Stimulated activated CD4-positive, alpha-beta T cell treated with anti-CD3 and anti-CD28 coated beads, Interleukin-2, amount 100 ng/mL, for 48 hours (primary cell): ENCODE results near the gene CTNNBL1.
"Not testable (repeated sequence)": the region's sequence is repeated elsewhere in the genome, so short reads cannot be mapped to it uniquely, and the experiment has no call there.

ENCODE experiments used
- DNase-seq, 2 donors: peaks; one replicate each; pipeline ENCODE4 v3.0.0-alpha.2; 2020

CTNNBL1 gene

DNA sequence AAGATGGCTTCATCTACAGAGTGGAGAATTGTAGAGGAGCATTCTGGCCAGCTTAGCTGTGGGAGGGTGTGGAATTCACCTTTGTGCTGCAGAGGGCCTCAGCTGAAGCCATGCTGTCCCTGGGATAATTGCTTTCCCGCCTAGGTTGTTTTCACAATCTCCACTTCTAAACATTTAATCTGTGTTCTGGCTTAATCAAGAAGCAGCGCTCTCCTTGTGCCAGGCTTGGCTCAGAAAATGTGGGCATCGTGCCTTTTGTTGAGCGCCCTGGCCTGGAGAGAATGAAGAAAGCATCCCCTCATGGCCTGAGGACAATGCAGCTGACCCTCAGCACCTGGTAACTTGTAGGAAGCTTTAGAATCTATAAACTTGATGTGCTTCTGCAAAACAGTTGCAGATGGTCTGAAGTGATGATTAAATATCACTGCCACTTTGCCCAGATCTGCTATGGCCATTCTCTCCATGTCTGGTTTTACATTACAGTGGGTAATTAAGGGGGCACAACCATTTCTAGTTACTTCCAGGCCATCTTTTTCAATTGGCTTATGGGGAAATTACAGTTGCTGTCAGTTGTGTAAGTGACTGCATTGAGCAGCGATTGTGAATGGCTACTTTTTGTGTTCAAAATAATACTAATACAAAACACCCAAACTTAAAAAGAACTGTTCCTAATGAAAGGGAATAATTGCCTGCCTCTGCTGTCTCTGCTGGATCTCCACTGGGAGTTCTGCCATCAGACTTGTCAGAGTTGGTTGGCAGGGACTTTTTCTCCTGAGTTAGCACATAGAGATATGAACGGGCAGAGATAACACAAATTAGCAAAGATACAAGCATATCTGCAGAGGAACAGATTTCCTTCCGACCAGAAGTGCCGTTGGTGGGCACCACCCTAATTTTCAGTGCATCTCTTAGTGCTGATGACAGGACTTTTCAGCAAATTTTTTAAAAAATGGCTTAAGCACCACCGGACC lies 18.4 kb downstream of the CTNNBL1 start:
- DNase-seq: no peak

DNA sequence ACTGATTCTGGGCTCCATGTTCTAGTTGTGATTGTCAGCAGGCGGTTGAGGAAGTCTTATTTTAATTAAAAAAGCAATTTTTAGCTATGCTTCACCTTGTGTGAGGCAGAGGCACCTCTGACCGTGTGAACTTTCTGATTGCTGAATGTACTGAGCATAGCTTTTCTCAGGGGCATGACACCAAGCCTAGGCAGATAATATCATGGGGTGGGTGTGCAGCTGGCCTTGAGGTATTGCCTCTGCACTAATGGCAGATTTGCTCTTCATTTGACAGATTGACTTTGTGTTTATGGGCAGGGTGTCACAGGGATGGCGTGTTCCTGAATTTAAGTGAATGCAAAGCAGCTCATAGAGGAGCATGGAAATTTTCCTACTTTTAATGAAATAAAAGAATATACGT lies 19.6 kb downstream of the CTNNBL1 start:
- no peak for DNase-seq

DNA sequence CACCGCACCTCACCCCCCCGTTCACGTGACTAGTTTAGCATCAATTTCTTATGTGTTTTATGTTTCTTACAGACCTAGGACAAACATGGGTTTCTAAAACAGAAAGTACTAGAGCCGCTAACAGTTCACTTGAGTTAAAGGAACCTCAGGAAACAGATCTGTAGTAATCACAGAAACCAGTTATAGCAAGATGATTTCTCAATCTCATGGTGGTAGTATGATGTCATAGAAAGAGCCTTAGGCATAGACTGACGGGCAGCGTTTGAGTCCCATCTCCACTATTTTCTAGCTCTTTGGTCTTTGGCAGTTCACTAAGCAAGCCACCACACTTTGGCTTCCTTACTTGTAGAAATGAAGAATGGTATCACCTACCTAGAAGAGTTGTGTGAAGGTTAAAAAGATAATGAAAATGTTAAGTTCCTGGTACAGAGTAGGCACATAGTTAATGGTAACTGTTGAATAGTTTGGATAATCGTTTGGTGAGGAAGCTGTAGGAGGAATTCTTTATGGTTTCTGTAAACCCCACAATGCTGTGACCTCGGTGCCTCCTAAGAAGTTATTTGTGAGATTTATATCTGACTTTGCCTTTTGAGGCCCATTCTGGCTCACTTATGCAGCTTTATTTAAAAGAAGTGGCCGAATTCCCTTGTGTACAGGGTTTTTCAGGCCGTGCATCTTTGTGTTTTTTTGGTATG lies 21.3 kb downstream of the CTNNBL1 start:
- DNase-seq: no peak

DNA sequence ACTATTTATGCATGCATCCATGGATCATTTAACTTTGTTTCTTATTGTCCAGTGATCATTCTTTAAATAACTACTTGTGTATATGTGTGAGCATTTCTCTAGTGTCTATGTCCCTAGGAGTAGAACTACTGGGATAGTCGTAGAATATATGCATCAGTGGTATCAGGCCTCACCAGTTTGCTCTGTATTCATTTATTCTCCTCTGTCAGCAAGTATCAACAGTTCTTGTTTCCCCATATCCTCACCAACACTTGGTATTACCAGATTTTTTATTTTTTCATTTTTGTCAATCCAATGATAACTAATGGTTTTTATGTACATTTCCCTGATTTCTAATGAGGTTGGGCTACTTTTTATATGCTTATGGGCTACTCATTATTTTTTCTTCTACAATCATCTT lies 27.9 kb downstream of the CTNNBL1 start:
- DNase-seq: no peak

DNA sequence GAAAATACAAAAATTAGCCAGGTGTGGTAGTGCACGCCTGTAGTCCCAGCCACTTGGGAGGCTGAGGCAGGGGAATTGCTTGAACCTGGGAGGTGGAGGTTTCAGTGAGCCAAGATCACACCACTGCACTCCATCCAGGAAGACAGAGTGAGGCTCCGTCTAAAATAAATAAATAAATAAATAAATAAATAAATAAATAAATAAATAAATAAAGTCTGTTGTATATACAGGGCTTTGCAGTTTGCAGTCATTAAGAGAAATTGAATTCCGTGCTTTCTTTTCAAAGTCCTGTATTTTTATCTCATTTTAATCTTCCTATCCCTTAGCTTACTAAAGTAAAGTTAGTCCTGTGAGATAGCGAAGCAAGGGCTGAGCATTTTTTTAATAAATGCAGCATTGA lies 28.5 kb downstream of the CTNNBL1 start:
- not testable (repeated sequence) for DNase-seq

DNA sequence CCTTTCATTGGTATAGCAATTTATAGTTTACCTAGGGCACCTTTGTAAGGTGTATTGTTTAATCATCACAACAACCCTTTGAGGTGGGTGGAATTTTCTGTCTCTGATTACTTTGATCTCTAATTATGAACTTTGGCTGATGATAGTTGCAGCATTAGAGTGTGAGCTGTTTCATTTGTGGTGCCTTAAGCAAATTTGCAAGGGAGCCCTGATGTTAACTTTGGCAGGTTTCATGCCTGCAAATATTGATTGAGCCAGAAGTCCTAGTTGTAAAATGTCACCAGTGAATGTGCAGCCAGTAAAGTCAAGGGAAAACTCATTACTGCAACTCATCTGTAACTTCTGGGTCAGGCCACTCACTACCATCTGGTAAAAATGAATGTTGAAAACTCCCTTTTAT lies 29.8 kb downstream of the CTNNBL1 start:
- DNase-seq: no peak

DNA sequence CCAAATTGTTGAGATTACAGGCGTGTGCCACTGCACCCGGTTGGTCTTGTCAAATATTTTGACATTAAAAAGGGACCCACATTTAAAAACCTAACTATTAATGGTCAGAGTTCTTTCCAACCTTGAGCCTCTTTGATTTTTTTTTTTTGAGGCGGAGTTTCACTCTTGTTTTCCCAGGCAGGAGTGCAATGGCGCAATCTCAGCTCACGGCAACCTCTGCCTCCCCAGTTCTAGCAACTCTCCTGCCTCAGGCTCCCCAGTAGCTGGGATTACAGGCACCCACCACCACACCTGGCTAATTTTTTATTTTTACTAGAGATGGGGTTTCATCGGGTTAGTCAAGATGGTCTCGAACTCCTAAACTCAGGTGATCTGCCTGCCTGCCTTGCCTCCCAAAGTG lies 31.3 kb downstream of the CTNNBL1 start:
- DNase-seq: no peak

DNA sequence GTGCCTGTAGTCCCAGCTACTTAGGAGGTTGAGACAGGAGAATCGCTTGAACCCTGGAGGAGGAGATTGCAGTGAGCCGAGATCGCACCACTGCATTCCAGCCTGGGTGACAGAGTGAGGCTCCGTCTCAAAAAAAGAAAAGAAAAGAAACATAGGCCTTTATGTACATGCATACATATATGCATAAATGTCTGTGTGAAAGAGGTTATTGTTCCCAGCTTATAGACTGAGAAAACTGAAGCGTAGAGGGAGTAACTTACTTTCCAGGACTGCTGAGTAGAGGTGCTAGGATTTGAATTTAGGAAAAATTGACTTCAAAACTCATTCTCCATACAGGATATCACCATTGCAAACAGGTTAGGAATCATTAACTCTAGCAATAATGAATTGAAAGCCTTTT lies 32.0 kb downstream of the CTNNBL1 start:
- no peak for DNase-seq

DNA sequence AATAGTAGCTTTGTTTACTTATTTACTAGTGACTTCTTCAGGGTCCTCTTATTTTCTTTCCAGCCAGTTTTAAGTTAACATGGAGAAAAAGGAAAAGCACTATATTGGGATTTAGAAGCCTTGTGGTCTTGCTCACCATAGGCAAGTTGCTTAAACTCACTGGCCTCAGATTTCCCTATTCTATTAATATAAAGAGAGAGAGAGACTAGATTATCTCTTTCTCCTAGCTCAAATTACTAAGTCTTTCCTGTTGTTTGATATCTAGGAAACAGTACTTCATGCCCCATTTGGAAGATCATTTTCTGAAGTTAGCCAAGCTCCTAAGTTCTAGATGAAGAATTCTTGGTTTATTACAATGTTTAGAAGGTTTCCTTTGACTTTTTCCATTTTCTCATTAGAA lies 32.5 kb downstream of the CTNNBL1 start:
- no peak for DNase-seq

DNA sequence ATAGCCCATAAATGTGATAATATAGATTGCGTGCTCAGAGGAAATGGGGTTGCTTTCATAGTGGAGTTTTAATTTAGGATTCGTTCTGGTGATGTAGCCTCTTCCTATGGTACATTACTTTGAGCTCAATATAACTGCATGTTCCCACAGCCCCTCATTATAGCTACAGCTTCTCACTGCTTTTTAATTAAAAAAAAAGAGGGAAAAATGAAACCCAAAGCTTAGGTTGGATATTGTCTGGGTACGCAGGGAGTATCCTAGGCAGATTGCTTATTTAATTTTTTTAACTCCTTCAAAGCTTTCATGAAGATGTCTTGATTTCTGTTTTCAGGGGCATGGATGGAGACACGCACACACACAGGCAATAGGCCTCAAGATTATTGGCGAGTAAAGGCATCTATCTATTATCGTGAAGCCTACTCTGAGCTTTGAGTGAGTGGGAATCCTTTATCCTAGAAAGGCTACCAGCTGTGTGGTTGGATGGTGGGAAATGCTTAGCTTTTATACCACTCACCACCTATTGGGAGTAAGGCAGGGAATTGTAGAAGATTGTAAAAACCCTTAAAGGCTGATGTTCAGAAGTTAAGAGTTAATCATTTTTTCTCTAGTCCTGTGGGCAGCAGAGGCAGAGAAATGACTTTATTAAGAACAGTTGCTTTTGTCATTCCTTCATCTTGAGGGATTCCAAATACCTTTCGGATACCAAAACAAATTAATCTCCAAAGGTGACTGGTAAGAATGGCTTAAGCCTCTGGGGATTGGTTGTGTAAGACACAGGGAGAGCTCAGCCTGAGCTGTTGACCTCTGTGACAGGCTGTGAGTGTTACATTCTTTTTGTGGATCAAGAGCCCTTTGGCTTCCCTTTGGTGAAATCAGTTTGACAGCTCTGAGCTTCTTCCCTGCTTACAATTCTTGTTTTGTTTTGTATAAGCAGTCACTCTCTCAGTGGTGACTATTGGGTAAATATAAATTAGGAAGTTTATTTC lies 33.4 kb downstream of the CTNNBL1 start:
- DNase-seq: no peak

DNA sequence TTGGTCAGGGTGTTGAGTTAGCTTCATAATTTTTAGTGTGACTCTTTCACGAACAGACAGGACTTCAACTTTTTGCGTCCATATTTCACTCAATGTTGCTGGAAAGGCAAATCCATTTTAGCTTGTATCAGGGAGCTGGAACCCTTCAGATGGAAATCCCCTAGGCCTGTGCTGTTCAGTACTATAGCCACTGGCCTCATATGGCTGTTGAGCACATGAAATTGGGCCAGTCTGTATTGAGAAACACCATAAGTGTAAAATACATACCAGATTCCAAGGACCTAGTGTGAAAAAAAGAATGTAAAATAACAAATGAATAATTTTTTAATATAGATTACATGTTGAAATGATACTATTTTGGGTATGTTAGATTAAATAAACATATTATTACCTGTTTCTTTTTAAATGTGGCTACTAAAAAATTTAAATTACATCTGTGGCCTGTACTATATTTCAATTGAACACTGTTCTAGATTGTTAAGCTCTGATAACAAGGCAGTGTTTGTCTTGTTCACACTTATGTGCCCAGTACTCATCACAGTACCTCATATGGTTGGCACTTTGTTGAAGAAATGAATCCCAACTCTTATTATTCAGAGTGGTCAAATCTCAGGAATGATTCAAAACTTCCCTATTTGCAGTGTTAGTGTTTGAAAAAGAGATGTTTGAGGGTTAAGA lies 34.3 kb downstream of the CTNNBL1 start:
- DNase-seq: no peak

DNA sequence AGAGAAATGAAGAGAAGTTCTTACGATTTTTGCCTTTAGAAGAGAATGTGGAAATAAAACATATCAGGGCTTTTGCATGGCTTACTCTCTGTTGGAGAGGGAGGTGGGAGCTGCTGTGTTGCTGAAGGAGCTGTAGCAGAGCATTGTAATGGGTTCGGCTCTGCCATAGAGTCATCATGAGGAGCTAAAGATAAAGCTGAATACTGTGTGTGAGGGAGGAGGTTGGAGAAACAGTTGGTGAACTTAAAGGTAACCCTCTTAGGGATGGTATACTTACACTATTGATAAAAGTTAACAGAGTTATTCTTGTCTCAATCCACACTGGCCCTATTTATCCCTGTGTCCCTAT lies 34.8 kb downstream of the CTNNBL1 start:
- DNase-seq: no peak

DNA sequence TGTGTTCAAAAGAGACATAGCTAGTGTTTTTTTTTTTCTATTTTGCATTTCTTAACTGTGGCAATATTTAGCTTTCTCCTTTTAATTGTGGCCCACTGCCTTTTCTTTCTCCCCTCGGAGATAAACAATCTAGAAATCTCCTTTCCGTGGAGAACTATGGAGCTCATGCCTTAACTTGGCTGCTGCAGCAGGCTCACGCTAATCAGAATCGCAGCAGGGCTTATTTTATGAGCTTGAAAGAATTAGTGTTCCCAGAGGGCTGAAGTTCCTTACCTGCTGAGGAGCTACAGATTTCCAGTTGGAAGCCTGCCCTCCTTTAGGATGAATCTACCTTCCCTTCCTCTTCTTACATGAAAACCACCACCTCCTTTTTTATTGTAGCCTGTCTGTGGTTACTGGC lies 35.6 kb downstream of the CTNNBL1 start:
- no peak for DNase-seq

DNA sequence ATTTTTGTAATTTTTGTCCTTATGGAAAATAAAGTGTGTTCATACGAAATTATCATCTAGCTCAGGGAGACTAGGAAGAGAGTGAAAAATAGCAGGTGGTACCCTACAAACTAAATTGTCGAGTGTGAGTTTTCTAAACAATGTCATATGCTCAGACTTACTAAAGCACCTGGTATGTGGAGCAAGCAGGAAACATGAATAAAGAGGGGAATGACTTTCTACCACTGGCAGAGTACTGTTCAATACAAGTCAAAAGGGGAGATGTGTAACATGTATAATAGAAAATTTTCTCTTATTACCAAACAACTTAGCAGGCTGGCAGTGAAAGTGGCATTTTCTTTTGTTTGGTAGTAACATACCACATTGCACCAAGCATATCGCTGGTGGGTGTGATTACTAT lies 36.1 kb downstream of the CTNNBL1 start:
- no peak for DNase-seq

DNA sequence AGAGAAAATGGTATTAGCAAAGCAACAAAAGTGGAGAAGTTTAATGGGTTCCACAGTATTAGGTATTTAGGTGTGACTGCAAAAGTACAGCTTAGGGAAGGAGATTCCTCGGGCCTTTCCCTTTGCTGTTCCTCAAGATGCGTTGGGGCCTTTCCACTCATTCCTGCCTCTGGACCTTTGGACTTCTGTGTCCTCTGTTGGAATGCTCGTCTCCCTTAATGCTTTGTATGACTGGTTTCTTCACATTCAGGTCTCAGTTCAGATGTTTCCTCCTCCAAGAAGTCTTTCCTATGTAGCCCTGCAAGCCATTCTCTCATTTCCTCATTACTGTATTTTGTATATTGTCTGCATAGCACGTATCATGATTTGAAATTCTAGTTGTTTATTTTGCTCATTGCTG lies 39.6 kb downstream of the CTNNBL1 start:
- DNase-seq: no peak

DNA sequence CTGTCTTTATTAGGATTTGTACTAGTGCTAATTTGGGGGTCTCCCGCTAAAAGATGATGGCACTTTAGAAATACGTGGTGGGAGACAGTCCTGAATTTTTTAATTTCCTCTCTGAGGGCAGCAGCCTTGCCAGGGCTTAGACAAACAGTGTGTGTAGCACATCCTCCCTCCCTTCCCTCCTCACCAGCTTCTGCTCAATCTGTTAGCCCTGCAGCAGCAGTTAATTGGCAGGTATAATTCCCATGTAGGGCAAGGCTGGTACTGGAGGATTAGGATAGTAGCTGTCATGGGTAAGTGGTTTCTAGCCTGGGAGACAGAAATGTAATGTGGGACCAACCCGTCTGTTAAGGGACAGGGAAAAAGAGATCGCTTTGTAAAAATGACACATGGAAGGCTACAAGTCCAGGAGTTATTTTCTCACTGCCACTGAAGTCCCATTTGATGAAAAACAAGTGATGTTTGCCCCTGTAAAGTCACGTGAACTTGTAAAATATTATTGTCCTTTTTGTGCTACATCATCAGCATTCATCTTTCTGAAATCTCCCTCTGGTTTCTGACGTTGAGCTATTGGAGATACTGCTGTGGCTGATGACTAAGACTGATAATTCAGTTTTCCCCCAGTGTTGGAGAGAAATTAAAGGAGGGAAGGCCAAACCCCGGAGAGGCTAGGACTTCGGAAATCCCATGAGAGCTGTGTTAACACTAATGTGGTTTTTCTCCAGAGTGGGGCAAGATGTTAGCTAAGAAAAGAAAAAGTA lies 40.6 kb downstream of the CTNNBL1 start:
- DNase-seq: no peak

DNA sequence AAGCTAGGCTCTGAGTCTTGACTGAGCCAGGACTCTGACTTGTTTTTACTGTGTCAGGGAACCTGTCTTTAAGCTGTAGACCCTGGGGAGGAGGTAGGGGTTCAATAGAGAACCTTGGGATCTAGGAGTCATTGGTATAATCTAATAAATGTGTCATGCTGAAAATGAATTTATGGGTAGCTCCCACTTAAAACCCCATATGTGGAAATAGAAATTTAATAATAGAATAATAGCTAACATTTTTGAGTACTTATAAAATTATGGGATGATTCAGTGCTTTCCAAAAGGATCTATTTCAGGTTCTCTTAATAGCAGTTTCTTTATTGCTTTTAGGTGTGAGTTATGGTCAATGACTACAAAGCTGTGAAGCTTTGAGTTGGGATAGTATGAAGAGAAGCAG lies 41.7 kb downstream of the CTNNBL1 start:
- no peak for DNase-seq

DNA sequence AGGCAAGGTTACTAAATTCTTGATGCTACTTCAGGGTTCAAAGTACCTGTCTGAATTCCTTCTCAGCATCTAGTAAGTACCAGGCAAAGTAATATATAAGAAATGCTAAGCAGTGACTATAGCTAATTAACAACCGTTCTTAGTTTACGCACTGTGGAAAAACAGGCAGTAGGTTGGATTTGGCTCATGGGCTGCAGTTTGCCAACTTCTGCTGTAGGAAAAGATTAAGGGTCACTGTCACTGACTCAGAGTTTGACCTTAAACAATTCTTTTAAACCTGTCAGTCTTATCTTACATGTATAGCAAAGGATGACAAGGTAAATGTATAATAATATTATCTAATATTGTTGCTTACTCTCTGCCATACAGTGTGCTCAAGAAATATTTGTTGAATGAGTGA lies 42.3 kb downstream of the CTNNBL1 start:
- DNase-seq: no peak

DNA sequence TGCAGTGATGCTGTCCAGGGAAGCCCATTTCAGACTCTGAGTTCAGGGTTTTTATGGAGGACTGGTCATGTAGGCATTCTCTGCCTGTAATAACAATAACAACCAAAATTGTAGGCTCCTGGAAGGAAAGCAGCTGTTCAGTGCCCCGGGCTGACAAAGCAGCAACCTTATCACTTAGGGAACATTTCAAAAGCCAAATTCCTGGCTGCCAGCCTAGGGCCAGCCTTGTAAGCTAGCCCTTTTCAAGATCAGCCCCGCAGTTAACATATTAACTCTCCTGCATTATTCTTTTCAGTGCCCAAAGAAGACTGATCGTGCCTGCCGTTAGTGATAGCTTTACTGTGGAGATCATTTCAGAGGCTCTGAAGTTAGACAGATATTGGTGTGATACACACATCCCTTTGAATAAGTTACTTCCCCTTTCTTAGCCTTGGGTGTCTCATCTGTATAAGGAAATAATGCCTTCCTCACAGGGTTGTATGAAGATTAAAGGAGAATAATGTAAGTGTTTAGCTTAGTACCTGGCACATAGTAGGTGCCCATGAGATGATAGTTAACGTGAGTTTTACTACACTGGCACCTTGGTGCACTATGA lies 44.1 kb downstream of the CTNNBL1 start:
- DNase-seq: no peak

DNA sequence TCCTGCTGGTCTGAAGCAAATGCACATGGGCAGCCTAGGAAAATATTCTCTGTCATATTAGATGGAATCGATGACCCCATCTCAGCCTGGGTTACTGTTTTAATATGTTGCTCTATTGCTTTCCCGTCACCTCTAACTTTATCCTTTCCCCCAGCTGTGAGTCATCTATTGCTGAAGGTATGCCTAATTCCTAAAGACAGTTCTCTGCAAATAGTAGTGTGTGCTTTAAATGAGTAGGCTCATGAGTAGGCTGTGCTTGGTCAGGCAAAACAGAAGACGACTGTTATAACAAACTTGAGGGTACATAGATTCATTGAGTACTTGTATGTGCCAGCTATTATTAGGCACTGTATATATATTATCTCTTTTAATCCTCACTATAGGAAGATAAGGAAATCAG lies 47.2 kb downstream of the CTNNBL1 start:
- DNase-seq: no peak

DNA sequence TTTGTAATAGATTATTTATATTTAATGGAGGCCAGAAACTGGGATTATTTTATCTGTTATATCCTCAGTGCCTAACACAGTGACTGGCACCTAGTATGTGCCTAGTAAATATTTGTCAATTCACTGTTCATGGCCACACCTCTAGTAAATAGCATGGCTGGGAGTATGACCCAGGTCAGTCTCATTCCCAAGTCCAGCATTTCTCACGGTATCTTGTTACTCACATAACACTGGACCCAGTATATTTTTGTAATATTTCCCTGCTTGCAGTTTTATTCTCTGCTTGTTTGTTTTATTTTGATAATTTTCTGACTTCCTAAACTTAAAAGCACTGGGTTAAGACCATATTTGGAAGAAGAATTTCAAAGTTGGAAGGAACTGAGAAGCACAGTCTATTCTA lies 47.7 kb downstream of the CTNNBL1 start:
- no peak for DNase-seq
